Cardiac muscle cell (in vitro differentiated cells and primary cell): ENCODE data around the gene HOXB3. TPM values are rescaled to one million over a fixed set of nuclear protein-coding genes. Genes with fewer than 3 reads are reported as not detected.

Experiments
- DNase-seq, 2 donors: peaks; one replicate each; pipeline versions ENCODE4 v3.0.0 to v3.0.0-alpha.2; 2010 to 2017; ENCODE audit warnings: low read depth in 1 of 2, low spot score in 1 of 2
- H3K27ac ChIP-seq: fragments of 200-600 bp; sonication (generic); 2 replicates; pipeline ENCODE4 v1.5.1; 2016
- H3K27me3 ChIP-seq: fragments of 200-600 bp; sonication (generic); 2 replicates; pipeline ENCODE4 v1.6.0; 2016; ENCODE audit warnings: control low read depth
- H3K36me3 ChIP-seq: fragments of 200-600 bp; sonication (generic); 2 replicates; pipeline ENCODE4 v1.5.1; 2016; ENCODE audit warnings: control low read depth
- H3K4me1 ChIP-seq: fragments of 200-600 bp; sonication (generic); 2 replicates; pipeline ENCODE4 v1.8.1; 2017; ENCODE audit warnings: low read depth, mild to moderate bottlenecking, mixed run types
- H3K4me3 ChIP-seq: fragments of 200-600 bp; sonication (generic); 2 replicates; pipeline ENCODE4 v1.5.1; 2016; ENCODE audit warnings: mild to moderate bottlenecking
- H3K9me3 ChIP-seq: fragments of 200-600 bp; sonication (generic); 2 replicates; pipeline ENCODE4 v1.5.1; 2017; ENCODE audit warnings: low read depth, mild to moderate bottlenecking, control low read depth
- CTCF ChIP-seq: IDR thresholded peaks from 2 replicates; pipeline ENCODE4 v1.5.1; 2012; ENCODE audit warnings: low read depth, mild to moderate bottlenecking, low read length
- polyA plus RNA-seq: library from polyadenylated mRNA; unstranded; fragments of >200 nt; fragmentation: Nextera tagmentation; extraction: Ambion mirVana; gene quantifications from 2 replicates; pipeline ENCODE4 v1.2.1, GENCODE V29; 2016
- total RNA-seq: library from RNA; depleted of rRNA; stranded (reverse); fragments of >200 nt; gene quantifications from 2 replicates; pipeline ENCODE4 v1.2.3, GENCODE V29; 2016

Gene HOXB3
- total and polyA plus RNA-seq, 2 experiments from 2014 or later = 24.9 to 37.7 TPM

- Histone ChIP-seq H3K36me3 (no peaks in the 10 kb centered on the region), H3K9me3 (no peaks in the 10 kb centered on the region), H3K27ac (no peak overlapping the region), H3K4me3 (no peak overlapping the region), H3K27me3 (peaks cover 100% of the 10 kb centered on the region), H3K4me1 (no peaks in the 10 kb centered on the region)
- no peak for DNase-seq
- no peak for TF ChIP-seq CTCF
Measured at GRCh38 chr17:48605991-48606891, 16.2 kb upstream of the HOXB3 start.

GRCh38 chr17:48605409-48605919 is 15.4 kb upstream of the HOXB3 start:
- Histone ChIP-seq H3K27ac (no peak overlapping the region), H3K9me3 (no peaks in the 10 kb centered on the region), H3K4me3 (no peak overlapping the region), H3K4me1 (no peaks in the 10 kb centered on the region), H3K36me3 (no peaks in the 10 kb centered on the region), H3K27me3 (peaks cover 100% of the 10 kb centered on the region)
- no peak for TF ChIP-seq CTCF
- DNase-seq = no peak

- Histone ChIP-seq H3K4me1 (no peaks in the 10 kb centered on the region), H3K27me3 (peaks cover 100% of the 10 kb centered on the region), H3K36me3 (no peaks in the 10 kb centered on the region), H3K9me3 (no peaks in the 10 kb centered on the region), H3K27ac (no peak within 1 kb of the TSS), H3K4me3 (no peak within 1 kb of the TSS)
- DNase-seq = no peak
- no peak for TF ChIP-seq CTCF
Measured at GRCh38 chr17:48604770-48605329, 14.8 kb upstream of the HOXB3 start, which contains the start of gene HOXB6. Gene HOXB6 (minus strand): TSS chr17:48604986. CDS start chr17:48598150, 6,836 bp downstream.

DNA sequence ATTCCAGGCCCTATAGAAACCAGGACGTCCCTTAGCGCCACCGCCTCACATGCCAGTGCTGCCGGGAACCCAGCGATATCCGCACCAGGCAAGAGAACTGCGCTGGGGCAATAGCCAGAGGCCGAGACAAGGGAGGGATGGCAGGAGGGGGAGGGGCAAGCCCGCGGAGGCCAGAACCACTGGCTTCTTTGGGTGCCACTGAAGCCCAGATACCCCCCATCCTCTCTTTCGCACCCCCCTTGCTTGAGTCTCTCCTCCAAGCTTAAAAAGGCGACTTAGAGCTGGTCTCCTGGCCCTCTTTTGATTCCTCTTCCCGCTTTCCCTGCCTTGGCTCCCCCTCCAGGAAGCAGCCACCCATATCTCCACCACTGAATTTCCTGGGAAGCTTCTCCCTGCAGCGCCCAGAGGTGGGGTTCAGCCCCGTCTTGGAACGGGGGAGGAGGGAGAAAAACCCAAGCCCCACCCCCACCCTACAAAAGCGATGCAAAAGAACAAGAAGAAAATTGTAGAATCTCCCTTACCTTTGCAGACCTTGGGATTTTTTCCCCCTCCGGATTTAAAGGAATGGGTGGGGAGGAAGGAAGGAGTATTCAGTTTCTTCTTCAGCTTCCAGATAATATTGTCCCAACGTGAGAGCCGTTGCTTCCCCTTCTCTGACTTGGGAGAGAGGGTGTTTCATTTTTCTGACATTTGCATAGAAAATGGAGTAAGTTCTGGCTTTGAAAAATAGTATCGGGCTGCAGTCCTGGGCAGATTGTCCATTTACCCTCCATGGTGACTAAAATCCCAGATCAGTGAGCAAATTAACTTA is 14.1 kb upstream of the HOXB3 start:
- DNase-seq = no peak
- peaks cover 100% of the 10 kb centered on the region for H3K27me3 ChIP-seq
- no peak overlapping the region for H3K27ac ChIP-seq
- no peaks in the 10 kb centered on the region for H3K4me1 ChIP-seq
- H3K36me3 ChIP-seq = no peaks in the 10 kb centered on the region
- TF ChIP-seq CTCF = no peak
- no peaks in the 10 kb centered on the region for H3K9me3 ChIP-seq
- no peak overlapping the region for H3K4me3 ChIP-seq
